GM12878 (cell line): ENCODE measurements around the gene ZNF281. TPM values are rescaled to one million over a fixed set of nuclear protein-coding genes. Genes with fewer than 3 reads are reported as not detected.

Experiments used
- ATAC-seq: fragments of 200-7000 bp; cut with Tn5 transposase; 3 replicates; pipeline ENCODE4 v1.9.1; 2020; ENCODE audit warnings: mild to moderate bottlenecking, moderate library complexity
- BruUV-seq: library from RNA; stranded (reverse); fragments of 400-500 nt; replicated peaks from 2 replicates; lab custom pipeline; 2021; lab: Mats Ljungman, UMichigan
- CTCF ChIA-PET: fragments of 300-600 bp; sonication (Branson Sonifier 250); formaldehyde crosslinking; extraction: SDS; loops from one replicate; lab custom pipeline; 2021; ENCODE audit warnings: inconsistent platforms; lab: Yijun Ruan, JAX
- POLR2A ChIA-PET: fragments of 350-600 bp; formaldehyde crosslinking; extraction: SDS; loops from one replicate; lab custom pipeline; 2021; ENCODE audit warnings: inconsistent platforms; lab: Charles Lee
- RAD21 ChIA-PET: fragments of 300-600 bp; sonication (Branson Sonifier 250); formaldehyde crosslinking; loops from one replicate; lab custom pipeline; 2023; ENCODE audit warnings: antibody characterized with exemption; ENCODE audit not compliant: unreplicated experiment; lab: Charles Lee
- SMC1A ChIA-PET: fragments of 300-600 bp; sonication (Branson Sonifier 250); formaldehyde crosslinking; loops from one replicate; lab custom pipeline; 2023; ENCODE audit not compliant: unreplicated experiment, uncharacterized antibody; lab: Charles Lee
- DNase-seq: peaks from one replicate; pipeline ENCODE4 v3.0.0-alpha.2; 2011; ENCODE audit warnings: low read depth, low spot score
- FAIRE-seq: peaks from 3 replicates; lab custom pipeline; 2011; peaks lifted over from hg19 to GRCh38; lab: Jason Lieb, UNC
- H2AFZ ChIP-seq: 2 replicates; pipeline ENCODE4 v1.6.0; 2011; ENCODE audit warnings: low read depth, low read length, control low read depth; ENCODE audit not compliant: control insufficient read depth
- H3K27ac ChIP-seq: 2 replicates; pipeline ENCODE4 v1.5.1; 2011; ENCODE audit warnings: control low read depth; ENCODE audit not compliant: control insufficient read depth, insufficient read depth
- H3K27me3 ChIP-seq, 2 experiments: replicated peaks in 1 of 2; 2 replicates each; pipeline versions ENCODE4 v1.6.0 to v1.6.1; 2011; ENCODE audit warnings: low read length in 1 of 2; ENCODE audit not compliant: control insufficient read depth in 2 of 2, insufficient read depth in 2 of 2
- H3K36me3 ChIP-seq, 2 experiments: 2 replicates each; pipeline ENCODE4 v1.5.1; 2011; ENCODE audit warnings: low read length in 1 of 2; ENCODE audit not compliant: control insufficient read depth in 2 of 2, insufficient read depth in 2 of 2
- H3K4me1 ChIP-seq: 2 replicates; pipeline ENCODE4 v1.6.1; 2011; ENCODE audit warnings: mild to moderate bottlenecking, low read length, moderate library complexity, mixed read lengths; ENCODE audit not compliant: control insufficient read depth, insufficient read depth
- H3K4me2 ChIP-seq: 2 replicates; pipeline ENCODE4 v1.6.0; 2011; ENCODE audit warnings: control low read depth; ENCODE audit not compliant: control insufficient read depth, insufficient read depth
- H3K4me3 ChIP-seq: fragments of 200-600 bp; sonication (generic); 2 replicates; pipeline ENCODE4 v1.5.1; 2016
- H3K79me2 ChIP-seq: 2 replicates; pipeline ENCODE4 v1.6.0; 2011; ENCODE audit warnings: low read length; ENCODE audit not compliant: control insufficient read depth, insufficient read depth
- H3K9ac ChIP-seq: 2 replicates; pipeline ENCODE4 v1.8.0; 2011; ENCODE audit warnings: low read length, control low read depth, mixed read lengths; ENCODE audit not compliant: control insufficient read depth, insufficient read depth
- H3K9me3 ChIP-seq: replicated peaks from 3 replicates; pipeline ENCODE4 v1.5.1; 2011; ENCODE audit warnings: mild to moderate bottlenecking, low read length; ENCODE audit not compliant: control insufficient read depth, insufficient read depth
- H4K20me1 ChIP-seq: 2 replicates; pipeline ENCODE4 v1.6.0; 2011; ENCODE audit not compliant: control insufficient read depth, insufficient read depth
- ASH2L ChIP-seq: fragments of 300-600, 200-600 bp; sonication (generic); IDR thresholded peaks from 2 replicates; pipeline ENCODE4 v1.6.1; 2017; ENCODE audit warnings: low read depth, mild to moderate bottlenecking, borderline replicate concordance
- E4F1 ChIP-seq: fragments of 450-650 bp; IDR thresholded peaks from 2 replicates; pipeline ENCODE4 v1.6.1; 2018; ENCODE audit warnings: borderline replicate concordance, mild to moderate bottlenecking; ENCODE audit not compliant: partially characterized antibody
- IRF4 ChIP-seq: IDR thresholded peaks from 2 replicates; pipeline ENCODE4 v1.6.1; 2011; ENCODE audit warnings: low read depth, low read length
- NR2C1 ChIP-seq: fragments of 450-650 bp; IDR thresholded peaks from 2 replicates; pipeline ENCODE4 v1.6.1; 2017; ENCODE audit warnings: antibody characterized with exemption, mild to moderate bottlenecking, moderate library complexity
- RAD21 ChIP-seq: IDR thresholded peaks from 2 replicates; pipeline ENCODE4 v1.6.1; 2011; ENCODE audit warnings: mild to moderate bottlenecking, low read depth, low read length, moderate library complexity; ENCODE audit not compliant: insufficient read depth
- RELA ChIP-seq: fragments of 450-650 bp; IDR thresholded peaks from 2 replicates; pipeline ENCODE4 v1.8.0; 2014; ENCODE audit warnings: borderline replicate concordance; ENCODE audit not compliant: partially characterized antibody
- ZBTB11 ChIP-seq: fragments of 450-650 bp; formaldehyde crosslinking; IDR thresholded peaks from 2 replicates; pipeline ENCODE4 v1.5.0; 2022; ENCODE audit warnings: mild to moderate bottlenecking, missing genetic modification characterization
- ZBTB40 ChIP-seq: fragments of 450-650 bp; IDR thresholded peaks from 2 replicates; pipeline ENCODE4 v1.6.1; 2016; ENCODE audit warnings: mild to moderate bottlenecking, moderate library complexity, borderline replicate concordance
- ZNF274 ChIP-seq: IDR thresholded peaks from one replicate; pipeline ENCODE4 v1.8.0; 2011; ENCODE audit not compliant: insufficient read length, insufficient read depth
- ZNF622 ChIP-seq: fragments of 450-650 bp; IDR thresholded peaks from 2 replicates; pipeline ENCODE4 v1.6.1; 2017; ENCODE audit warnings: mild to moderate bottlenecking, inconsistent platforms
- WGBS: methylation state at CpG from one replicate; pipeline ENCODE4 v1.1.6; 2016; ENCODE audit warnings: low lambda C conversion rate; ENCODE audit not compliant: insufficient replicate concordance, insufficient coverage; ENCODE audit errors: missing lambda C conversion rate; 5-methylcytosine and 5-hydroxymethylcytosine counted together
- in situ Hi-C: fragments of 300-500 bp; cut with MboI; formaldehyde crosslinking; loops from 9 replicates; pipeline ENCODE4 v1.14.3; 2018; ENCODE audit warnings: mixed read lengths
- intact Hi-C: fragments of 100-400 bp; cut with micrococcal nuclease; formaldehyde crosslinking; loops from one replicate; pipeline ENCODE4 v1.14.2; 2022; ENCODE audit not compliant: unreplicated experiment
- polyA plus RNA-seq, 11 experiments: library from polyadenylated mRNA; depleted of rRNA in 4 of 11; unstranded in 6 of 11; stranded (reverse) in 5 of 11; fragments of >200 nt; fragmentation: Nextera tagmentation in 4 of 11; fragmentation: Illumina TruSeq in 1 of 11; extraction: Ambion mirVana in 4 of 11; extraction: Trizol in 1 of 11; gene quantifications; 1 replicate in 1 of 11; 2 replicates in 10 of 11; pipeline versions ENCODE4 v1.2.1 to v1.2.3, GENCODE V29; 2011 to 2016; ENCODE audit warnings: inconsistent platforms in 2 of 11, missing spikeins in 2 of 11, low read depth in 1 of 11
- total RNA-seq, 4 experiments: library from RNA; depleted of rRNA in 3 of 4; stranded (reverse); fragments of >200 nt in 3 of 4; fragmentation: Illumina TruSeq in 1 of 4; extraction: Trizol in 1 of 4; gene quantifications; 2 replicates each; pipeline versions ENCODE4 v1.2.1 to v1.2.3, GENCODE V29; 2013 to 2021

Gene ZNF281
- total and polyA plus RNA-seq, 10 of the 15 experiments (the other 5 are each of a cell fraction or from before 2014, with no cell fraction given): 8.3 to 21.8 (median 15.4) TPM

- WGBS: 76% methylated on average over 2 of the region's 2 CpGs
- Histone ChIP-seq H3K4me2 (no peak overlapping the region; the same call in 1 of the 2 replicates), H2AFZ (no peak overlapping the region)
- TF ChIP-seq ZBTB11 (CRISPR knock-in tag): no peak
- TF ChIP-seq E4F1: no peak
- no peak for TF ChIP-seq ZBTB40
- no peak for TF ChIP-seq RAD21
- no peak for TF ChIP-seq IRF4
- no peak for TF ChIP-seq NR2C1
- TF ChIP-seq ZNF274: no peak
- TF ChIP-seq RELA: no peak
- no peak for TF ChIP-seq ASH2L
- TF ChIP-seq ZNF622: no peak
Observed at GRCh38 chr1:200364091-200364759, 45.6 kb downstream of the ZNF281 start.

More at GRCh38 chr1:200364091-200364759, 45.6 kb downstream of the ZNF281 start:
- Histone ChIP-seq H3K4me1 (0 out of 2 replicates have a peak, but pooled peaks cover 3% of the 10 kb centered on the region), H3K79me2 (no peaks in the 10 kb centered on the region), H4K20me1 (no peaks in the 10 kb centered on the region), H3K27me3 (no peaks in the 10 kb centered on the region), H3K9ac (no peak overlapping the region), H3K9me3 (no peaks in the 10 kb centered on the region), H3K27ac (no peak overlapping the region), H3K4me3 (no peak overlapping the region), H3K36me3 (no peaks in the 10 kb centered on the region)
- no TSS peak for BruUV-seq
- ChIA-PET POLR2A (interaction anchor here (1.5 kb wide), 1 partner anchor 11 kb away, joined by 3 read pairs; no protein-coding TSS in a partner anchor), SMC1A (interaction anchor here (0.7 to 2.5 kb wide), 9 partner anchors 9 to 153 kb away, joined by 3 to 7 read pairs (median 4); no protein-coding TSS in a partner anchor), CTCF (interaction anchor here (1.0 to 1.9 kb wide), 8 partner anchors 11 to 124 kb away, joined by 3 to 9 read pairs (median 5); no protein-coding TSS in a partner anchor), RAD21 (no interaction called here)
- no peak for DNase-seq
- intact Hi-C loops (no loop called here), in situ Hi-C loops (no loop called here)
- FAIRE-seq: no peak
- no peak for ATAC-seq
